ENCODE data around the gene HHIPL1.

GRCh38 chr14:99724939-99725773 is 80.2 kb downstream of the HHIPL1 start:
- TF ChIP-seq CTCF (conservative IDR thresholded peaks at IDR 0.05; ENCODE audit: low read length) (no peak), EZH2phosphoT487 (IDR thresholded peaks at IDR 0.05; ENCODE audit: borderline replicate concordance, low read depth, low read length) (no peak)
